ENCODE data around the gene TRMO. TPM values are rescaled to one million over a fixed set of nuclear protein-coding genes. Genes with fewer than 3 reads are reported as not detected.

Gene TRMO
- polyA plus RNA-seq, 3 donors, result 19.0 to 21.7 (median 19.9) TPM

DNA sequence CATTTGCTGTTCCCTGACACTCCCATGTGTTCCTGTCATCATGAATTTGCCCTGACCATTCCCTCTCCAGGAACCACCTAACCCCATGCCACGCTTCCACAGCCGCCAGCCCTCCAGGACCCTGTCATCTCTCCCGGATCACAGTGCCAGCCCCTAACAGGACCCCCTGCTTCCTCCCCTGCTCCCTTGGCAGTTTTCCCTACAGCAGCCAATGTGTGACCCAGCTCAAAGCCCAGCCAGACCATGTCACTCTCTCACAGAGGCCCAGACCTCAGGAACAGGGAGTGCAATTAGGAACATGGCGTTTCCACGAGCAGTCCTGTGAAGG is 61.2 kb downstream of the TRMO start:
- no peak for DNase-seq

DNA sequence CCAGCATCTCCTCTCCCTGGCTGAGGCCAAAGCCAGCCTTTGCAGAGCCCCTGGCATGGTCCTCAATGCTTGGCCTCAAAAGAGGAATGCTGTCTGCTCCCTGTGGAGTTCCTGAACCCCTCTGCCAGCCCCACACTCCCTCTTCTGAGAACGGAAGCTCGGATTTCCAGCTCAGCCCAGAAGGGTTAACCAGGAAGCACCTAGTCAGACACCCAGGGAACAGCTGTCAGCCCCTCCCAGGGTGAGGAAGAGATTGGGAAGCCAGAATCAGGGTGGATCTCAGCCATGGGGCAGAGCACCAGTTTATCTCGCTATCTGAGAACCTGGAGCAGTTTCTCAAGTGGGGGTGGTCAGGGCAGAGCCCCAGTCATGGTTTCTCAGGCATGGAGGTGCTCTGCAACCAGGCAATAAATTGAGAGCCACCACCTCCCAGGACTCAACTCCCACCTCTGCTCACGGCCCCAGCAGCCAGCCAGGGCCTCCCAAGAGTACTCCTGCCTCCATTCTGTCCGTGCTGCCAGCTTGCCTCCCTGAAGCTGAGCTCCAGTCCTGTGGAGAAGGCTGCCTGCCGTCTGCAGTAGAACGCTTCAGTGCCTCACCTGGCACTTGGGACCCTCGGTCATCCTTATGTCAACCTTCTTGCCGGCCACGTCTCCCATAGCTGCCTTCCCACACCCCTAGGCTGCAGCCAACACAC is 61.7 kb downstream of the TRMO start:
- no peak for DNase-seq

DNA sequence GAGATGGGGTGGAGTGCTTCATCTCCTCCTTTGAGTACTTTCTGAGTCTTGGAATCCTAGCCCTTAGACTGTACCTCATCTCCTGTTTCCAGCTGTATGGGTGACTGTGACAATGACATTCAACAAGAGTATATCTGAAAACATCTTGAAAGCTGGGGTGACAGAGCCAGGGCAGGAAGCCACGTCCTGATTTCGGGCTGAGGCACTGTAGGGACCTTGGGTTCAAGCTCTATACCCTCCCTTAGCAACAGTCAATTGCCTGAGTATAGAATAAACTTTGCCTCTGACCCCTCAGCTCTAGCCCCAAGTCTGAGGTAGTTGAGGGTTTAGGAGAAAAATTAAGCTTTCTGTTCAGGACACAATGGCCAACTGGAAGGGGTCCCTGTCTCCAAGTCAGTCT is 63.0 kb downstream of the TRMO start:
- DNase-seq, result no peak

DNA sequence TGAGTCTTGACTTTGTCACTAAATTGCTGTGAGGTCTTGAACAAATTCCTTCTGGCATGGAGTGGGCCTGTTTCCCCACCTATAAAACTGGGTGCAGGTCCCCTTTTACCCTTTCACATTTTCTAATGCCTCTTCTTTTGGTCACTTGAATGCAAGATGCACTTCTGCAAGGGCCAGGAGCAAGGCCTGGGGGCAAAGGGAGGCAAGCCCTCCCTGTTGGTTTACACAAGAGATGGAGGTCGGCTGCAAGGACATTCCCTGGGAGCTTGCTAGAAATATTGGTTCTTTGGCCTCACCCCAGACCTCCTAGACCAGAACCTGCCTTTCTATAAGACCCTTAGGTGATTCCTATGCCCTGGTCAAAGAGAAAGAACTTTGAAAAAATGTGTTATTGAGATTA is 63.5 kb downstream of the TRMO start:
- DNase-seq, result no peak

DNA sequence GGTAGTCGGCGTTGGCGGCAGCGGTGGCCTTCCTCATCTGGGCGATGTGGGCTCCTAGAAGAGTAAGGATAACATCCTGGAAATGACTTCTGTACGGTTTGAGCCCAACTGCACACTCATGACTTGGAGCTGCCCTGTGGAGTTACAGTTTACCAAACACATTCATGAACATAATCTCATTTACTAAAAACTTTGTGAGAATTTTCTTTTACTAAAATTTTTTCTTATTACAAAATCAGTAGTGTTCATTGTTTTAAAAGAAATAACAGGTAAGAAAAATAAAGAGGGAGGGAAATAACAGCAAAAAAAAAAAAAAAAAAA is 63.9 kb downstream of the TRMO start:
- no peak for DNase-seq

DNA sequence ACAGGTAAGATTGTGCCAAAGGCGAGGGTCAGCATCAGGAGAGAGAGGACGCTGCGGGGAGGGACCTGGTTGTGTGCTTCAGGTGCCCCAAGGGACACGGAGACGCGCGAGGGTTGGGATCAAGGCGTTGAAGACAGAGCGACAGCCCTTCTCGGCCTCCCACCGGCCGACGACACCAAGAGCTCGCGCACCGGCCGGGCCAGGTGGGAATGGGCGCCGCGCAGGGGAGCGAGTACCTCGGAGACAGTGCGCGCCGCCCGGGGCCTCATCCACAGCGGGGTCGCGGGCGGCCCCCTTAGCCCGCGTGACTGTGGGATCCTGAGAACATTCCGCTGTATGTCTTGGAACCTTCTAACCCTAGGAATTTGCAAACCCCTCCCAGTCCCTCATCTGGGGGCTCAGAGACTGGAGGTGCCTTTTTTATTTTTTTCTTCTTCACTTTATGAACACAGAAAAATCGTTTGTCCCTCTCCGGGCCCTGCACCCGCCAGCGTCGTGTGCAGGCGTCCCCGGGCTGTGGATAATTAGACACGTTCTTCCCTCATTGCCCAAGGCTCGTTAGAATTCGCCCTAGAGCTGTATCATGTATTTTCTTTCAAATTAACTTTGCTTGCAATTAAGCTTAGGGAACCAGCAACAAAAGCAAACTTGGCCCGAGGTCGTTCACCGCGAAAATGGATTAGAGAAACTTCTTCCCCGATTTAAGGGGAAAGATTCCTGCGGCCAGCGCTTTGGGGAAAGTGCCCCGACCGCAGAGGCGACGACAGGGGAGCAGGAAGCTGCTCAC is 64.5 kb downstream of the TRMO start:
- no peak for DNase-seq

DNA sequence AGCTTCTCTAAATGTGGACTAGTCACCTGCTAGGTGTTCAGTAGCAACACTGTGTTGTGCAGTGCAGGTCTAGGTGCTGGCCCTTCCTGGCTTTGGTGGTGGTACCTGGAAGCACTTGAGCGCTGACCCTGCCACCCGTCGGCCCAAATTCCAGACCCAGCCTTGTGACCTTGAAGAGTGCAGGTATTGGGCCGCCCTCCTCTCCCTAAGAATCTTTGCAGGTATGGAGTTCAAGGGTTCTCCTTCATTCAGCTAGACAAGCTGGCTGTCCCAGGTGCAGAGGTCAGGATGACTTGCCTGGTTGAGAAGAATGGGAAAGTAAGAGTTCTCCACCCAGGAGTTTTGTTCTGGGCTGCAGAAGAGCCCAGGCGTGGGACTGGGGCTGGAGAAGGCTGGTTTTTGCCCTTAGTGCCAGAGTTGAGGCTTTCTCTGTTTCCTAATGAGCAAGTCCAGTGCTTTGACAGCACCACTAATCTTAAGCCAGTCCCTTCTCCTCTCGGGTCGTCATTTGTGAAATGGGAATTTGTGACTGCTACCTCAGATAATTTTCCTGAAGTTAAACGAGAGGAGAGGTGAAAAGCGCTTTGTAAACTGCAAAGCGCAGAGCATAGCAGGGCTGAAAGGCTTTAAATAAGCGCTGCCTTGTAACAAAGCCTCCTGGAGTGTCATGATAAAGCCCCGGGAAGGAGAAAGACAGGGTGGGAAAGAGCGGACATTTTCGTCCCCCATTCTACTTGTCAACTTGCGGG is 65.3 kb downstream of the TRMO start:
- DNase-seq, result no peak

DNA sequence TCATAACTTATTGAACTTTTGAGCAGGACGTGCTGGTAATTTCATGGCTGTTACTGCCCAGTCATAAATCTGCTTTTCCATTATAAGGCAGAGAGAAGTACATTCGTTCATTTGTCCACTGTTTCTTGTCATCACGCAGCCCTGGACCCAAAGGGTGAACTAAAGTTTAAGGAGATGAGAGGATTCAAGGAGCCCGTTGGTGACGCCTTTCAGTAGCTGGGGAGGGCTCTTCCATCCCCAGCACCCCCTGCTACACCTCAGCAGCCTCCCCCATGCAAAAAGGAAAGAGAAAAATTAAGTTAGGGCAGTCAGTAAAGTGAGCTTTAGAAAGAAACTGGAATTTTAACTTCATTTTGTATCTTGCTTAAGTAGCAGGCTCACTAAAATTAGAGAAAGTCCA is 66.4 kb downstream of the TRMO start:
- no peak for DNase-seq

DNA sequence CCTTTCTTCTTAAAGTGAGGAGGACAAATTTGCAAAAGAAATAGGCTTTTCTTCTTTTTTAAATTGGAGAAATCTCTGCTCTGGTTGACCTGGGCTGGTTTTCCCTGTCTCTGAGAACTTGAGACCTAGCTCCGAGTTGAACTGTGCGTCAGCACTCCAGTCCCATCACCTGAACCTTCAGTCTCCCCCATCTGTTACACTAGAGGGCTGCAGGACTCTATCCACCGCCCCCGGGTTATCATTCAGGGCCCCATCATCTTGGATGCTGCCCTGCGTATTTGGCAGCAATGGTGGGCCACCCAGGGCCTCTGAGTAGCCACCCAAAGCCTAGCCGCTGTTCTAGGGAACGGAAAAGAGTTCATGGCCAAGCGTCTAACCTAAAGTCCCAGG is 66.8 kb downstream of the TRMO start:
- DNase-seq, result no peak

DNA sequence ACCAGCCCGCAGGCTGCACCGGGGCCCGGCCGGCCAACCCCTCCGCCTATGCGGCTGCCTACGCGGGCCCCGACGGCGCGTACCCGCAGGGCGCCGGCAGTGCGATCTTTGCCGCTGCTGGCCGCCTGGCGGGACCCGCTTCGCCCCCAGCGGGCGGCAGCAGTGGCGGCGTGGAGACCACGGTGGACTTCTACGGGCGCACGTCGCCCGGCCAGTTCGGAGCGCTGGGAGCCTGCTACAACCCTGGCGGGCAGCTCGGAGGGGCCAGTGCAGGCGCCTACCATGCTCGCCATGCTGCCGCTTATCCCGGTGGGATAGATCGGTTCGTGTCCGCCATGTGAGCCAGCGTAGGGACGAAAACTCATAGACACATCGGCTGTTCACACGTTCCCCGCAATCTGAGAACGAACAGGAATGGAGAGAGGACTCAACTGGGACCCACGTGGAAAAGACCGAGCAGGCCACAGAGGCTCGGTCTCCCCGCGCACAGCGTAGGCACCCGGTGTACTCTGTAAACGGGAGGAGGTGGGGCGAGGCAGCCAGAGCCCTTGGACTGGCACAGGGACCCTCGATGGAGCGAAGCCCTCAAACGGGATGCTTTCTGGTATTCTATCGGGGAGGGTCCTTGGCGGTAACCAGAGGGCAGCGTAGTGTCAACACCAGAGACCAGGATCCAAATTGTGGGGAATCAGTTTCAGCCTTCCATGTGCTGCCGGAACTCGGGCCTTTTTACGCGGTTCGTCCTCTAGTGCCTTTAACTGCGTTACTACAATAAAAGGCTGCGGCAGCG is 67.4 kb downstream of the TRMO start:
- no peak for DNase-seq

Other genes with a start within 250 kb of the TRMO start
- gene XPA, start 225.2 kb downstream of the TRMO start, polyA plus RNA-seq (ENCODE audit: insufficient read length in 3 of 3), result 10 to 100 TPM; 33.5 to 34.0 (median 34.0) TPM
- under 1 TPM in 1 of 3 donors, not detected in 2; 0.03 TPM for gene FOXE1, start 69.3 kb downstream of the TRMO start, polyA plus RNA-seq (ENCODE audit: insufficient read length in 3 of 3)
- 1 to 10 TPM; 2.1 to 2.9 (median 2.4) TPM for gene HEMGN, start 15.7 kb upstream of the TRMO start, polyA plus RNA-seq (ENCODE audit: insufficient read length in 3 of 3)
- 100 to 1,000 TPM; 217 to 273 (median 241) TPM for gene ANP32B, start 60.8 kb upstream of the TRMO start, polyA plus RNA-seq (ENCODE audit: insufficient read length in 3 of 3)
- 10 to 100 TPM; 38.2 to 45.0 (median 41.7) TPM for gene NANS, start 134.2 kb upstream of the TRMO start, polyA plus RNA-seq (ENCODE audit: insufficient read length in 3 of 3)
- 1 to 10 TPM; 5.2 to 7.2 (median 6.9) TPM for gene TRIM14, start 196.7 kb upstream of the TRMO start, polyA plus RNA-seq (ENCODE audit: insufficient read length in 3 of 3)